Motor neuron (in vitro differentiated cells): Measurements from ENCODE around the gene GPD1. TPM values are rescaled to one million over a fixed set of nuclear protein-coding genes. Genes with fewer than 3 reads are reported as not detected.

Experiments
- ATAC-seq, 8 experiments: fragments of 200-7000 bp; cut with Tn5 transposase; replicated peaks in 6 of 8; 2 replicates each; pipeline ENCODE4 v1.8.0; 2021; ENCODE audit warnings: mild to moderate bottlenecking in 8 of 8, moderate library complexity in 8 of 8
- H3K27ac ChIP-seq, 2 donors: fragments of 250-450 bp; sonication (Bioruptor Pico); 2 replicates each; pipeline ENCODE4 v1.9.0; 2021; ENCODE audit warnings: antibody characterized with exemption in 2 of 2, mild to moderate bottlenecking in 2 of 2, moderate library complexity in 1 of 2
- H3K4me1 ChIP-seq, 2 donors: fragments of 250-450 bp; sonication (Bioruptor Pico); replicated peaks in 1 of 2; 2 replicates each; pipeline ENCODE4 v1.6.1; 2021; ENCODE audit warnings: antibody characterized with exemption in 2 of 2, mild to moderate bottlenecking in 2 of 2, moderate library complexity in 1 of 2
- H3K4me3 ChIP-seq, 5 donors: fragments of 250-450 bp; sonication (Bioruptor Pico); 2 replicates each; pipeline ENCODE4 v1.9.0; 2021; ENCODE audit warnings: antibody characterized with exemption in 5 of 5, mild to moderate bottlenecking in 5 of 5, moderate library complexity in 4 of 5
- whole genome bisulfite sequencing, 10 experiments: fragments of 450-650 bp; shearing (Covaris generic); methylation state at CpG; one replicate each; pipeline ENCODE4 v1.0.0; 2022; 5-methylcytosine and 5-hydroxymethylcytosine counted together
- in situ Hi-C, 9 experiments: fragments of 400-800 bp; cut with MboI; loops; one replicate each; pipeline ENCODE4 v1.15.0; 2021; ENCODE audit warnings: low sequenced_read_pairs in 9 of 9, low pct_unique_long_range_greater_than_20kb in 2 of 9; ENCODE audit not compliant: unreplicated experiment in 9 of 9
- total RNA-seq, 8 experiments: library from RNA; unstranded; fragments of 300-600 nt; gene quantifications; 2 replicates each; pipeline versions ENCODE4 v1.2.3 to v1.2.4, GENCODE V29; 2022

The GPD1 gene
- total RNA-seq, 8 experiments from 2014 or later = 0.43 to 7.5 (median 1.1) TPM

DNA sequence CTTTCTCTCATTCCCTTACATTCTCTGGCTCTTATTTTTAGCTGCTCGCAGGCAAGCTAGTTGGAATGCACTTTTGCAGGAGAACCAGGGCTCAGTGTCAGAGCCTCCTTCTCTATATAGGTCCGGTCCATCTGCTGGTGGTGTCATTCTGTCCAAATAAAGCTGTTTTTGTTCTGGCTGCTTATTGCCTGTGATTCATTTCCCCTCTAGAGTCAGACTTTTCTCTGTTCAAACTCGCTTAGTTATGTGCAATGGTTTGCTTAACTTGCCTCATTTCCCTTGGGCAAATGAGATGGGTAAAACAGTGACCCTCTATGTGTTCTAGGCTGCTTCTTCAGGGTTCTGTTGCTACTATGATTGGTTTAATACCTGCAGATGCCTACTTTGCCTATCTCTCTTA, 15.8 kb upstream of the GPD1 start:
- no peak for ATAC-seq
- Histone ChIP-seq H3K4me3 (no peak overlapping the region), H3K4me1 (peaks cover 6 to 8% of the 10 kb centered on the region in 2 donors), H3K27ac (no peak overlapping the region)
- in situ Hi-C loops = loop anchor here in 1 of 9 experiments (10.0 kb wide), 1 partner anchor 87 kb away; no protein-coding TSS in a partner anchor
- WGBS, 10 experiments = 8 to 100% (median 85%) methylated on average over 1 to 3 of the region's 3 CpGs; no CpG with 5 or more reads in 2 of the 10 experiments

- no peak overlapping the region for H3K27ac ChIP-seq
- in situ Hi-C loops = loop anchor here in 1 of 9 experiments (10.0 kb wide), 1 partner anchor 86 kb away; no protein-coding TSS in a partner anchor
- ATAC-seq = peak in 2 of 8 experiments; percentile 5
- peaks cover 6 to 8% of the 10 kb centered on the region in 2 donors for H3K4me1 ChIP-seq
- H3K4me3 ChIP-seq = no peak overlapping the region
- WGBS, 10 experiments = 0 to 73% (median 51%) methylated on average over 1 to 3 of the region's 3 CpGs; no CpG with 5 or more reads in 2 of the 10 experiments
Observed at GRCh38 chr12:50088577-50089335, 15.1 kb upstream of the GPD1 start.

GRCh38 chr12:50089730-50090129, 14.1 kb upstream of the GPD1 start:
- Histone ChIP-seq H3K4me1 (peaks cover 3% of the 10 kb centered on the region in 2 donors), H3K4me3 (no peak overlapping the region), H3K27ac (no peak overlapping the region)
- WGBS, 10 experiments = 80 to 100% (median 100%) methylated on average over 1 to 2 of the region's 7 CpGs; no CpG with 5 or more reads in 7 of the 10 experiments
- ATAC-seq = no peak
- in situ Hi-C loops = loop anchor here in 1 of 9 experiments (10.0 kb wide), 1 partner anchor 85 kb away; no protein-coding TSS in a partner anchor

DNA sequence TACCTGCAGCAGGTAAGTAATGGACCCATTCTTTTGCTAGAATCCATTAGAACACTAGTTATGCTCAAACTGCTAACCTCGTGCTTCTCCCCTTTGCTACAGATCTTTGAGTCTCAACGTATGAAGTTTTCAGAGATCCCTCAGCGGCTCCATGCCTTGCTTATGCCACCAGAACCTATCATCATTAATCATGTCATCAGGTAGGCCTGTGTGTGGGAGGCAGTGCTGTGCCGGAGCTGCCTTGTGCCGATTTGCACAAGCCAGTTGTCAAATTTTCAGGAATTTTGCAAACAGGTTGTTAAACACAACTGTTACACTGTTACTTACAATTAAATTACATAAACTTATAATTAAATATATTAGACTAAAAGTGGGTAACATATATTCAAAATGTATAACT, 13.4 kb upstream of the GPD1 start:
- 66 to 100% (median 88%) methylated on average over 1 to 5 of the region's 5 CpGs; no CpG with 5 or more reads in 2 of the 10 experiments for WGBS, 10 experiments
- ATAC-seq = no peak
- no peak overlapping the region for H3K4me3 ChIP-seq
- peaks cover 3% of the 10 kb centered on the region in 2 donors for H3K4me1 ChIP-seq
- no peak overlapping the region for H3K27ac ChIP-seq
- in situ Hi-C loops = no loop called here

GRCh38 chr12:50097952-50098351, 5.9 kb upstream of the GPD1 start:
- H3K4me1 ChIP-seq = peaks cover 0 to 2% of the 10 kb centered on the region in 2 donors
- H3K27ac ChIP-seq = no peak overlapping the region
- ATAC-seq = no peak
- in situ Hi-C loops = no loop called here
- no peak overlapping the region for H3K4me3 ChIP-seq
- 86 to 100% (median 94%) methylated on average over 1 to 6 of the region's 6 CpGs; no CpG with 5 or more reads in 2 of the 10 experiments for WGBS, 10 experiments

DNA sequence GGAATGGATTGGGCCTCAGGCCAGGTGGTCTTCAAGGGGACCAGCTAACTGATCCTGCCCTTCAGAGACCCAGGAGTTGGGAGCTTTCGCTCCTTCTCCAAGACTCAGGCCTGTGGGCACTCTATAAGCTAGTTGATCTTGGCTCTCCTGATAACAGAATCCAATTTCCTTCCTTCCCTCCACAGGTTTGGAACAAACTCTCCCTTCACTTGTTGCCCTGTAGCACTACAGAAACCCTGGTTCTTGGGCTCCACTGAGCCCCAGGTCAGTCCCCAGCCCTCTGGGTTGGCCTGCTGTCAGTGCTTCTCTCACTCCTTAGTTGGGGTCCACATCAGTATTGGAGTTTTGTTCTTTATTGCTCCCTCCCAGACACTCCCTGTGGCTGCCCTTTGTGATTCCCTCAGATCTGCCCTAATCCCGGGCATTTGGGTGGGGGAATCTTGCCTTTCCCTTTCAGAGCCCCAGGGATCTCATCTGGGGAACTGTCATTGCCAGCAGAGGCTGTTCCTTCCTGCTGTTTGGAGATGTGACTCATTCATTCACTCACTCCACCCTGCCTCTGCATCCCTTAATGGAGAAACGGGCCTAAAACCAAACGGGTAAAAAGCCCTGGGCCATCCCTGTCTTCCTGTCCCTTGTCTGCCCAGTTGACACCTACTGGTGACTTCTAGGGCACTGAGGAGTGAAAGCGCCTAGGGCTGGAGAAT, 4.4 kb upstream of the GPD1 start:
- Histone ChIP-seq H3K27ac (no peak overlapping the region), H3K4me3 (no peak overlapping the region), H3K4me1 (peaks cover 8 to 11% of the 10 kb centered on the region in 2 donors)
- 10 to 88% (median 39%) methylated on average over 1 to 2 of the region's 5 CpGs; no CpG with 5 or more reads in 6 of the 10 experiments for WGBS, 10 experiments
- in situ Hi-C loops = no loop called here
- peak in 3 of 8 experiments; percentile 46 to 92 (median 90) for ATAC-seq

- no peak for ATAC-seq
- in situ Hi-C loops = no loop called here
- Histone ChIP-seq H3K4me3 (no peak overlapping the region), H3K4me1 (peaks cover 8 to 11% of the 10 kb centered on the region in 2 donors), H3K27ac (no peak overlapping the region)
- WGBS, 10 experiments = 79 to 100% (median 98%) methylated on average over 1 to 3 of the region's 3 CpGs; no CpG with 5 or more reads in 2 of the 10 experiments
Observed at GRCh38 chr12:50100561-50100960, 3.2 kb upstream of the GPD1 start.

DNA sequence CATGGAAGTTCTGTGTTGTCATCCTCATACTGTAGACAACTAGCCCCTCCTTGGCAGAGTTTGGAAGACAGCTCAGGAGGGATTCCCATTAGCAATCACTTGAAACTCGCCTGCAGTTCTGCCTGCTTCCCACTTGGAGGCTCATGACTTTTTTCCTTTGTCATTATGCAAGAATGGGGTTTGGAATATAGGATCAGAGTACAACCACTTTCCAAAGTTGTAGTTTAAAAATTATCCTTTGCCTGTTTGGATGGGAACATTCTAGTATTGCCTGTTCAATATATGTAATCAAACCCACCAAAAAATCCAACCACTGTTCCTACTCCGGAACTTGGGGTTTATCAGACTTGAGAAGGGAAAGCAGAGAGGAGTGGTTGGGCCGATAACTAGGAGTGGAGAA, 2.1 kb upstream of the GPD1 start:
- peak in 4 of 8 experiments; percentile 3 to 27 (median 10) for ATAC-seq
- H3K27ac ChIP-seq = no peak overlapping the region
- WGBS, 10 experiments = 0 to 100% (median 80%) methylated on average over 1 to 3 of the region's 3 CpGs; no CpG with 5 or more reads in 3 of the 10 experiments
- H3K4me3 ChIP-seq = no peak overlapping the region
- H3K4me1 ChIP-seq = peaks cover 8 to 15% of the 10 kb centered on the region in 2 donors
- in situ Hi-C loops = no loop called here

- in situ Hi-C loops = no loop called here
- no peak overlapping the region for H3K4me3 ChIP-seq
Observed at GRCh38 chr12:50102131-50102531, 1.7 kb upstream of the GPD1 start.

GRCh38 chr12:50102646-50103309, 1.0 kb upstream of the GPD1 start:
- Histone ChIP-seq H3K4me1 (peaks cover 8 to 15% of the 10 kb centered on the region in 2 donors), H3K4me3 (no peak overlapping the region), H3K27ac (no peak overlapping the region)
- ATAC-seq = no peak
- 89 to 97% methylated on average over 5 to 7 of the region's 8 CpGs; no CpG with 5 or more reads in 8 of the 10 experiments for WGBS, 10 experiments
- in situ Hi-C loops = no loop called here

More at GRCh38 chr12:50102131-50102531, 1.7 kb upstream of the GPD1 start:
- Histone ChIP-seq H3K27ac (no peak overlapping the region), H3K4me1 (peaks cover 8 to 15% of the 10 kb centered on the region in 2 donors)
- 76 to 100% (median 100%) methylated on average over 1 to 2 of the region's 2 CpGs; no CpG with 5 or more reads in 3 of the 10 experiments for WGBS, 10 experiments
- no peak for ATAC-seq

GRCh38 chr12:50103351-50103750, 457 bp upstream of the GPD1 start:
- WGBS, 10 experiments = 100% methylated on average over 1 of the region's 2 CpGs; no CpG with 5 or more reads in 7 of the 10 experiments
- in situ Hi-C loops = no loop called here
- H3K4me1 ChIP-seq = peaks cover 8 to 15% of the 10 kb centered on the region in 2 donors
- H3K27ac ChIP-seq = no peak overlapping the region
- H3K4me3 ChIP-seq = no peak overlapping the region
- ATAC-seq = no peak

GRCh38 chr12:50104417-50105366, 884 bp downstream of the GPD1 start:
- Histone ChIP-seq H3K27ac (no peak overlapping the region), H3K4me3 (no peak overlapping the region), H3K4me1 (peaks cover 8 to 17% of the 10 kb centered on the region in 2 donors)
- ATAC-seq = no peak
- 38 to 81% (median 65%) methylated on average over 2 to 4 of the region's 14 CpGs; no CpG with 5 or more reads in 6 of the 10 experiments for WGBS, 10 experiments
- in situ Hi-C loops = no loop called here
